Karpas-422 (cell line): Measurements from ENCODE around the gene CCDC71L. TPM values are rescaled to one million over a fixed set of nuclear protein-coding genes. Genes with fewer than 3 reads are reported as not detected.

Experiments
- DNase-seq: peaks from one replicate; pipeline ENCODE4 v3.0.0-alpha.2; 2015
- H2AFZ ChIP-seq: fragments of 200-600 bp; sonication (generic); 2 replicates; pipeline ENCODE4 v1.6.1; 2014; ENCODE audit warnings: antibody characterized with exemption, low read length, mixed read lengths
- H3K27ac ChIP-seq: fragments of 200-600 bp; sonication (generic); 2 replicates; pipeline ENCODE4 v1.5.1; 2014; ENCODE audit warnings: mild to moderate bottlenecking, low read length, moderate library complexity
- H3K27me3 ChIP-seq: fragments of 200-600 bp; sonication (generic); 2 replicates; pipeline ENCODE4 v1.6.1; 2014; ENCODE audit warnings: low read length, mixed read lengths
- H3K36me3 ChIP-seq: fragments of 200-600 bp; sonication (generic); 2 replicates; pipeline ENCODE4 v1.6.1; 2014; ENCODE audit warnings: low read length, mixed read lengths; ENCODE audit not compliant: insufficient read depth
- H3K4me1 ChIP-seq: fragments of 200-600 bp; sonication (generic); 2 replicates; pipeline ENCODE4 v1.6.1; 2014; ENCODE audit warnings: mild to moderate bottlenecking, low read length, mixed read lengths
- H3K4me2 ChIP-seq: fragments of 200-600 bp; sonication (generic); 2 replicates; pipeline ENCODE4 v1.6.1; 2014; ENCODE audit warnings: low read length, low read depth, mild to moderate bottlenecking; ENCODE audit not compliant: poor library complexity, severe bottlenecking
- H3K4me3 ChIP-seq: fragments of 200-600 bp; sonication (generic); 2 replicates; pipeline ENCODE4 v1.5.1; 2014; ENCODE audit warnings: mild to moderate bottlenecking, antibody characterized with exemption, low read length, mixed read lengths
- H3K79me2 ChIP-seq: fragments of 200-600 bp; sonication (generic); 2 replicates; pipeline ENCODE4 v1.6.1; 2014; ENCODE audit warnings: mild to moderate bottlenecking, low read length, mixed read lengths
- H3K9ac ChIP-seq: fragments of 200-600 bp; sonication (generic); 2 replicates; pipeline ENCODE4 v1.6.0; 2014; ENCODE audit warnings: low read length
- H3K9me2 ChIP-seq: fragments of 200-600 bp; sonication (generic), shearing (Covaris generic); replicated peaks from 2 replicates; pipeline ENCODE4 v1.6.0; 2014; ENCODE audit warnings: mild to moderate bottlenecking, low read length, moderate library complexity; ENCODE audit not compliant: insufficient read depth
- H3K9me3 ChIP-seq: fragments of 300-700, 200-600 bp; sonication (generic); 2 replicates; pipeline ENCODE4 v1.6.1; 2014; ENCODE audit warnings: low read length, mixed read lengths
- H4K20me1 ChIP-seq: fragments of 200-600 bp; sonication (generic); 2 replicates; pipeline ENCODE4 v1.6.1; 2014; ENCODE audit warnings: mild to moderate bottlenecking, antibody characterized with exemption, low read length, low read depth; ENCODE audit not compliant: insufficient read depth
- total RNA-seq: library from RNA; depleted of rRNA; stranded (reverse); fragments of >200 nt; shearing (Covaris generic); gene quantifications from 2 replicates; pipeline ENCODE4 v1.2.3, GENCODE V29; 2014; ENCODE audit warnings: low replicate concordance

CCDC71L gene
- total RNA-seq, 1 experiment from 2014 or later: 18.7 TPM

- no peaks in the 10 kb centered on the region for H3K36me3 ChIP-seq
- H3K9me2 ChIP-seq: no peaks in the 10 kb centered on the region
- no peaks in the 10 kb centered on the region for H3K27me3 ChIP-seq
- no peak overlapping the region for H3K4me2 ChIP-seq
- H3K9ac ChIP-seq: no peak overlapping the region
- H4K20me1 ChIP-seq: no peaks in the 10 kb centered on the region
- H3K4me3 ChIP-seq: no peak overlapping the region
- no peak overlapping the region for H2AFZ ChIP-seq
- H3K79me2 ChIP-seq: no peaks in the 10 kb centered on the region
- no peak for DNase-seq
- no peaks in the 10 kb centered on the region for H3K4me1 ChIP-seq
- H3K27ac ChIP-seq: no peak overlapping the region
- no peaks in the 10 kb centered on the region for H3K9me3 ChIP-seq
Observed at GRCh38 chr7:106618480-106618879, 42.5 kb downstream of the CCDC71L start.

- Histone ChIP-seq H4K20me1 (no peaks in the 10 kb centered on the region), H3K9me3 (no peaks in the 10 kb centered on the region), H3K27me3 (no peaks in the 10 kb centered on the region), H3K79me2 (no peaks in the 10 kb centered on the region), H3K9ac (no peak overlapping the region), H2AFZ (no peak overlapping the region), H3K4me3 (no peak overlapping the region), H3K9me2 (no peaks in the 10 kb centered on the region), H3K4me1 (no peaks in the 10 kb centered on the region), H3K27ac (no peak overlapping the region), H3K4me2 (no peak overlapping the region), H3K36me3 (no peaks in the 10 kb centered on the region)
- DNase-seq: no peak
Observed at GRCh38 chr7:106617860-106618259, 43.1 kb downstream of the CCDC71L start.

GRCh38 chr7:106616708-106617051 is 44.3 kb downstream of the CCDC71L start:
- Histone ChIP-seq H3K9me2 (no peaks in the 10 kb centered on the region), H3K4me2 (no peak overlapping the region), H3K4me3 (no peak overlapping the region), H3K27ac (no peak overlapping the region), H3K27me3 (no peaks in the 10 kb centered on the region), H3K9me3 (no peaks in the 10 kb centered on the region), H3K36me3 (no peaks in the 10 kb centered on the region), H3K4me1 (no peaks in the 10 kb centered on the region), H3K9ac (no peak overlapping the region), H3K79me2 (no peaks in the 10 kb centered on the region), H4K20me1 (no peaks in the 10 kb centered on the region), H2AFZ (no peak overlapping the region)
- DNase-seq: no peak

- H2AFZ ChIP-seq: no peak overlapping the region
- H3K4me2 ChIP-seq: no peak overlapping the region
- no peaks in the 10 kb centered on the region for H3K4me1 ChIP-seq
- no peaks in the 10 kb centered on the region for H3K9me2 ChIP-seq
- no peak overlapping the region for H3K4me3 ChIP-seq
- H3K79me2 ChIP-seq: no peaks in the 10 kb centered on the region
- H3K36me3 ChIP-seq: no peaks in the 10 kb centered on the region
- no peak overlapping the region for H3K9ac ChIP-seq
- no peaks in the 10 kb centered on the region for H3K9me3 ChIP-seq
- no peak for DNase-seq
- no peaks in the 10 kb centered on the region for H4K20me1 ChIP-seq
- H3K27me3 ChIP-seq: no peaks in the 10 kb centered on the region
- no peak overlapping the region for H3K27ac ChIP-seq
Observed at GRCh38 chr7:106615808-106616707, 44.9 kb downstream of the CCDC71L start.

- Histone ChIP-seq H3K36me3 (no peaks in the 10 kb centered on the region), H3K4me2 (no peak overlapping the region), H3K27me3 (no peaks in the 10 kb centered on the region), H3K9me3 (no peaks in the 10 kb centered on the region), H4K20me1 (no peaks in the 10 kb centered on the region), H3K27ac (no peak overlapping the region), H3K9me2 (no peaks in the 10 kb centered on the region), H3K79me2 (no peaks in the 10 kb centered on the region), H2AFZ (no peak overlapping the region), H3K4me3 (no peak overlapping the region), H3K4me1 (no peaks in the 10 kb centered on the region), H3K9ac (no peak overlapping the region)
- DNase-seq: no peak
Observed at GRCh38 chr7:106614751-106615150, 46.2 kb downstream of the CCDC71L start.

- no peaks in the 10 kb centered on the region for H3K79me2 ChIP-seq
- no peaks in the 10 kb centered on the region for H3K4me1 ChIP-seq
- no peak overlapping the region for H3K4me2 ChIP-seq
- H3K27me3 ChIP-seq: no peaks in the 10 kb centered on the region
- H2AFZ ChIP-seq: no peak overlapping the region
- H3K36me3 ChIP-seq: no peaks in the 10 kb centered on the region
- H4K20me1 ChIP-seq: no peaks in the 10 kb centered on the region
- no peaks in the 10 kb centered on the region for H3K9me3 ChIP-seq
- DNase-seq: no peak
- H3K9me2 ChIP-seq: no peaks in the 10 kb centered on the region
- H3K9ac ChIP-seq: no peak overlapping the region
- H3K27ac ChIP-seq: no peak overlapping the region
- H3K4me3 ChIP-seq: no peak overlapping the region
Observed at GRCh38 chr7:106613848-106614560, 47.0 kb downstream of the CCDC71L start.

GRCh38 chr7:106613279-106613678 is 47.7 kb downstream of the CCDC71L start:
- H4K20me1 ChIP-seq: no peaks in the 10 kb centered on the region
- H3K4me1 ChIP-seq: no peaks in the 10 kb centered on the region
- no peaks in the 10 kb centered on the region for H3K79me2 ChIP-seq
- no peak overlapping the region for H3K4me2 ChIP-seq
- H3K9ac ChIP-seq: no peak overlapping the region
- no peaks in the 10 kb centered on the region for H3K27me3 ChIP-seq
- no peak overlapping the region for H2AFZ ChIP-seq
- no peak for DNase-seq
- H3K4me3 ChIP-seq: no peak overlapping the region
- no peaks in the 10 kb centered on the region for H3K9me2 ChIP-seq
- no peaks in the 10 kb centered on the region for H3K36me3 ChIP-seq
- H3K27ac ChIP-seq: no peak overlapping the region
- no peaks in the 10 kb centered on the region for H3K9me3 ChIP-seq

GRCh38 chr7:106612432-106612831 is 48.5 kb downstream of the CCDC71L start:
- Histone ChIP-seq H3K4me2 (no peak overlapping the region), H3K27ac (no peak overlapping the region), H3K27me3 (no peaks in the 10 kb centered on the region), H3K36me3 (no peaks in the 10 kb centered on the region), H3K9ac (no peak overlapping the region), H3K4me1 (no peaks in the 10 kb centered on the region), H3K9me2 (no peaks in the 10 kb centered on the region), H2AFZ (no peak overlapping the region), H3K9me3 (no peaks in the 10 kb centered on the region), H4K20me1 (no peaks in the 10 kb centered on the region), H3K4me3 (no peak overlapping the region), H3K79me2 (no peaks in the 10 kb centered on the region)
- DNase-seq: no peak
